Heart left ventricle (tissue), 13 donors: ENCODE measurements around the gene SUGP2.

ENCODE experiments used
- CTCF ChIP-seq, 12 donors: fragments of 200-600 bp; sonication (generic) in 4 of 12; IDR thresholded peaks; one replicate each; pipeline versions ENCODE4 v1.5.0 to v1.8.0; 2018 to 2022; ENCODE audit warnings: antibody characterized with exemption in 12 of 12, mild to moderate bottlenecking in 5 of 12
- POLR2A ChIP-seq, 2 donors: fragments of 450-650 bp; IDR thresholded peaks; one replicate each; pipeline ENCODE4 v1.6.1; 2017; ENCODE audit warnings: antibody characterized with exemption in 2 of 2, mild to moderate bottlenecking in 2 of 2, moderate library complexity in 2 of 2
- donor health status: ischemic (EF 13 %, LVEDD 7.1; RV severe dilation, severe dysfunction).
- donor health status: DM: no; HTN: yes; CAD: no.
- donor health status: DM: no; HTN: no; CAD: no.
- donor health status: ischemic (EF 25% LVEDD 6.9; RV normal size, moderate dysfunction).
- donor health status: ischemic (EF 25% LVEDD 5.7; RV mildly dilated, moderate dysfunction).
- donor health status: ischemic (EF 35%, LVEDD 5.7; RV mildly dilated, moderate dysfunction).
- donor health status: nonischemic (EF 11% LVEDD 7.7; RV severe dilation, severe dysfunction).
- donor health status: DM: yes; HTN: yes; CAD: no.
- donor health status: PGD.
- donor health status: ischemic (EF 29% LVEDD 5.4; RV normal size, mild dysfunction).
- donor health status: nonischemic (EF 23%, LVEDD 6.1; RV moderate dilation, normal function).

DNA sequence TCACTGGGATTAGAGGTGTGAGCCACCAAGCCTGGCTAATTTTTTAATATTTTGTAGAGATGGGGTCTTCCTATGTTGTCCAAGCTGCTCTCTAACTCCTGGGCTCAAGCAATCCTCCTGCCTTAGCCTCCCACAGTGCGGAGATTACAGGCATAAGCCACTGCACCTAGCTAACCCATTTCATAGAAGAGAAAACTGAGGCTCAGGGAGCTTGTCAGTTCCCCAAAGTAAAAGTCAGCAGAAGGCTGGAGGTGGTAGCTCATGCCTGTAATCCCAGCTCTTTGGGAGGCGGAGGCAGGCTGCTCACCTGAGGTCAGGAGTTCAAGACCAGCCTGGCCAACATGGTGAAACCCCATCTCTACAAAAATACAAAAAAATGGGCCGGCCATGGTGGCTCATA is 83.5 kb downstream of the SUGP2 start:
- TF ChIP-seq CTCF (IDR thresholded peaks at IDR 0.05) (no peak), POLR2A (IDR thresholded peaks at IDR 0.05) (no peak)
